ENCODE measurements around the gene SMARCA2.

SMARCA2 gene

DNA sequence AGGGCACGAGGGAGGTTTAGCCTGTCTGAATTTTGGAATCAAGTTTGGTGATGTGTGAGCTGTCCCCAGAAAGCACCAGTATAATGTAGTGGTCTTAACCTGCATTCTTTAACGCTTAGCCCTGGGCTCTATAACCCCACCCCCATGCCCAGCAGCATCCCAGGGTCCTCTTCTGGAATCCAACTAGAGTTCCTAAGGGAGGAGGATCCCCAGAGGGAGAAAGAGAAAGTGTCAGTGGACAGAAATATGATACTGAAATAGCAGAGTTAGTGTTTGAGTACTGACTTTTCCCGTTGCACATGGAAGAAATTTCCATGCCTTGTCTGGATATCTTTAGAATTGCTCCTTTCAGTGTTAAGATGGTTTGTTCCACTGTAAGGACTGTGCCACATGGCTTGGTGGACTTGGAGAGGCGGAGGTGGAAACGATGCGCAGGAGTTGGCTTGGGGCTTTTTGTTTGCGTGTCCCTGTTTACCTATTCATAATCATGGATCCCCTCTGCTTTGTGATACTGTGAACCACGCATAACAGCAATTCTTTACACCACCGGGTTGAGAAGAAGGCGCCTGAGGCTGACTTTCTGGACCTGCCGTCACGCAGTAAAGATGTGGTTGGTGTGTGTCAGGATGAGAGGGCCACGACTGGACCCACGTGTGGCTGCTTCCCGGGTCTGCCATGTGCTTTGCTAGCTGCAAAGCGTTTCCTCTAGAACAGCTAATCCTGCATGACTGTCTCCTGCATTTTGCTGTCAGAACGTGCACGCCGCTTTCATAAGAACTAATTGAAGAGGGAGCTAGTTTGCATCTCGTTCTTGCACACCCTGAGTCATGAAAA, 142.3 kb downstream of the SMARCA2 start:
- peak overlapping the region; percentile 59 for H3K4me3 ChIP-seq (ENCODE audit: low read depth, low read length)
- TF ChIP-seq, protein P1, sequence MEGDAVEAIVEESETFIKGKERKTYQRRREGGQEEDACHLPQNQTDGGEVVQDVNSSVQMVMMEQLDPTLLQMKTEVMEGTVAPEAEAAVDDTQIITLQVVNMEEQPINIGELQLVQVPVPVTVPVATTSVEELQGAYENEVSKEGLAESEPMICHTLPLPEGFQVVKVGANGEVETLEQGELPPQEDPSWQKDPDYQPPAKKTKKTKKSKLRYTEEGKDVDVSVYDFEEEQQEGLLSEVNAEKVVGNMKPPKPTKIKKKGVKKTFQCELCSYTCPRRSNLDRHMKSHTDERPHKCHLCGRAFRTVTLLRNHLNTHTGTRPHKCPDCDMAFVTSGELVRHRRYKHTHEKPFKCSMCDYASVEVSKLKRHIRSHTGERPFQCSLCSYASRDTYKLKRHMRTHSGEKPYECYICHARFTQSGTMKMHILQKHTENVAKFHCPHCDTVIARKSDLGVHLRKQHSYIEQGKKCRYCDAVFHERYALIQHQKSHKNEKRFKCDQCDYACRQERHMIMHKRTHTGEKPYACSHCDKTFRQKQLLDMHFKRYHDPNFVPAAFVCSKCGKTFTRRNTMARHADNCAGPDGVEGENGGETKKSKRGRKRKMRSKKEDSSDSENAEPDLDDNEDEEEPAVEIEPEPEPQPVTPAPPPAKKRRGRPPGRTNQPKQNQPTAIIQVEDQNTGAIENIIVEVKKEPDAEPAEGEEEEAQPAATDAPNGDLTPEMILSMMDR (IDR thresholded peaks at IDR 0.05; ENCODE audit: low read depth, low read length, missing control alignments), result no peak
- in situ Hi-C loops (cut with HindIII; ENCODE audit: low pct_ligation_motif_present, low sequenced_read_pairs), result no loop called here
- H3K27ac ChIP-seq, result peak overlapping the region; percentile 54
- H3K27me3 ChIP-seq (replicated peaks), result no peaks in the 10 kb centered on the region
- peak; percentile 66 for DNase-seq
- no peaks in the 10 kb centered on the region for H3K36me3 ChIP-seq (replicated peaks)

DNA sequence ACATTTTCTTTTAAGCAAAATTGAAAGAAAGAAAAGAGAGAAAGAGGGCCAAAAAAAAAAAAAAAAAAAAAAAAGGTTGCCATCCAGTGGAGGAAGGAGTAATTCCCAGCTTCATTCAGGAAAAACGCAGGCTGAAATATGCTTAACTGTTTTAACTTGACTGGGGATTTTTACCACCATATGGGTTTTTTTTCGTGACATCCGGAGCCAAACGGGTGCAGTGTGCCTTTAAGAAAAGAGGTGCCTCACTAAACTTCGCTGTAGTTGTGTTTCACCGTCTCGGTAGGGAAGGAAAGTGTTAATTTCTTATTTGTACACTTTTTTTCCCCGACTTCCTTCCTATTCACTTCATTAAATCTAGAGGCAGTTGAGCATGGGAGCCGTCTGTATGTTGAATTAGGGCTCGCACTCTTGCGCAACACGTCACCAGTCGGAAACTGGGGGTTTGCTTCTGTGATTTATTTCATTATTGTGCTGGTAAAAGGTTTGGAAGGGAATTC, 143.0 kb downstream of the SMARCA2 start:
- DNase-seq, result peak; percentile 52
- peak overlapping the region; percentile 59 for H3K4me3 ChIP-seq (ENCODE audit: low read depth, low read length)
- H3K27ac ChIP-seq, result peak overlapping the region; percentile 54
- no peaks in the 10 kb centered on the region for H3K27me3 ChIP-seq (replicated peaks)
- in situ Hi-C loops (cut with HindIII; ENCODE audit: low pct_ligation_motif_present, low sequenced_read_pairs), result no loop called here
- no peaks in the 10 kb centered on the region for H3K36me3 ChIP-seq (replicated peaks)
- TF ChIP-seq, protein P1 (IDR thresholded peaks at IDR 0.05; ENCODE audit: low read depth, low read length, missing control alignments), result peak; percentile 23

DNA sequence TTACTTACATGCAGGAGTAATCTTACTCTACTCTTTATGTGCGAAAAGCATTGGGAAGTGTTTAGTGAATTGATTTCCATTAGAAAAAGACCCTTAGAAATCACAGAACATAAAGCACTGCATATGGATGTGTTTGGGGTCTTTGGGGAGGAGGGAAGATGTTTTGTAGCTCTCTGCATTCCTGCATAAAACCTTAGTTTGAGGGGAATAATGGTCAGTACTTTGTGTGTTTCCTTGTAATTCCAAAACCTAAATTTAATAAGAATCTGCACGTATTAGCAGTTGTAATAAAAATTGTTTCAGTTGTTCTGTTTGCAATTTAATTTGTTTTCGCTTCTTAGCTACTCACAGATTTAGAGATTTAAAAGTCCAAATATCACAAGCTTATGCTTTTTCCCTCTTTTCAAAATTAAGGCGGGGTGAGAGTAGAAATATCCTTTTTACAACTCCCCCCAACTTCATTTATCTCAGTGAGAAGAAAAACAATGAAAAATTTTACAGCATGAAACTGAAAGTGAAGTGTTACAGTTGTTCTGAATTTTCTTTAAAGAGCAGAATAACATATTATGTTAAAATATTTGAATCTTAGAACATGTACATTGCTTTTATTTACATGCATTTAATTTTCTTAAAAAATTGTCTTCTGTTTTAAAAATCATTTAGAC, 143.8 kb downstream of the SMARCA2 start:
- in situ Hi-C loops (cut with HindIII; ENCODE audit: low pct_ligation_motif_present, low sequenced_read_pairs), result no loop called here
- Histone ChIP-seq H3K27ac (peak overlapping the region; percentile 54), H3K4me3 (ENCODE audit: low read depth, low read length) (peak overlapping the region; percentile 59)

DNA sequence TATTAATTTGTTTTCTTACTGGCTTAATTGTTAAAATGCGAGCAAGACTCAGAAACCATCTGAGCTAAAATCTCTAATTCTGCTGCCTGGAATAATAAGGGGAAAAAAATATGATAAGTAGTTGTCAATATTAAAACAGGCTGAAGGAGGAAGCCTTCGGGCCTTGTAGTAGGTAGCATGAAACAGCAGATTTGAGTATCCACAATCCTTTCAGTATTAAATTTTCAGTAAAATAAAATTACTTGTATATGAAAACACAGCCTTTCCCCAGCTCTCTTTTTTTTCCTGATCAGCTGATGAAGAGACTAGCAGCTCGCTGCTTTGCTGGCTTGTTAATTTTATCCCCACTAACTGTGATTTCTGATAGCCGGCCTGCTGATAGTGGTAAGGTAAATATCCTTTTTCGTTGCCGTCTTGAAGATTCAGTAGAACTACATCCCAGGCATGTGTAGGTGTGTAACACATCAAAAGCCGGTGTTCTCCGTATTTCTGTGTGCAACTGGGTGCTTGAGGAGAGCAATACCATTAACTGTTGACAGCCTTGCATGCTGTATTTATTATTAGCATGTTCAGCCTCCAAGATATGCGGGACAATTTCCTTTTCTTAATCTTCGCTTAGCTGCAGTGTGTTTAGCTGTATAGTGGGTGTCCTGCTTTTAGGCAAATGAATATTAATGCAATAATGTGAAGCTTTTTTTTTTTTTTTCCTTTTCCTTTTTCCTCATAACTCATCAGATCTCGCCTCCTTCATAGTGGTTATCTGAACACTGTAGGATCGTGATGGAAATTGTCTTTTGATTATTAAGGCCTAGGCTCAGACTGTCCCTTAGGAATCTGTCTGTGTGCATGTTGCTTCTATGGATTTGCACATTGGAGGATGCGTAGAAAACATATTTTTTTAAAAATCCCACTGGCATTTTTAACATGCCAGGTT, 144.6 kb downstream of the SMARCA2 start:
- Histone ChIP-seq H3K27me3 (replicated peaks) (no peaks in the 10 kb centered on the region), H3K4me3 (ENCODE audit: low read depth, low read length) (peak overlapping the region; percentile 26), H3K36me3 (replicated peaks) (no peaks in the 10 kb centered on the region), H3K27ac (peak overlapping the region; percentile 54)
- in situ Hi-C loops (cut with HindIII; ENCODE audit: low pct_ligation_motif_present, low sequenced_read_pairs), result no loop called here
- DNase-seq, result peak; percentile 14
- TF ChIP-seq, protein P1 (IDR thresholded peaks at IDR 0.05; ENCODE audit: low read depth, low read length, missing control alignments), result no peak

More for the DNA sequence above, 143.8 kb downstream of the SMARCA2 start:
- Histone ChIP-seq H3K36me3 (replicated peaks) (no peaks in the 10 kb centered on the region), H3K27me3 (replicated peaks) (no peaks in the 10 kb centered on the region)
- TF ChIP-seq, protein P1 (IDR thresholded peaks at IDR 0.05; ENCODE audit: low read depth, low read length, missing control alignments), result no peak
- no peak for DNase-seq

DNA sequence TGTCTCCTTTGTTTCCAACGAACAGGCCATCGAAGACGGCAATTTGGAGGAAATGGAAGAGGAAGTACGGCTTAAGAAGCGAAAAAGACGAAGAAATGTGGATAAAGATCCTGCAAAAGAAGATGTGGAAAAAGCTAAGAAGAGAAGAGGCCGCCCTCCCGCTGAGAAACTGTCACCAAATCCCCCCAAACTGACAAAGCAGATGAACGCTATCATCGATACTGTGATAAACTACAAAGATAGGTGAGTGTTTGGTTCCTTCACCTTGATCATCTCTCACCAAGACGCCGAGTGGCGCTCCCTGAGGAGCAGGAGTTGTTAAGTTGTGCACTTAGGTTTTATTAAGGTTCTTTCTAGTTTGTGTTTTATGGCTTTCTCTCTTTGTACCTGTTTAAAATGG, 146.5 kb downstream of the SMARCA2 start:
- no peak overlapping the region for H3K27ac ChIP-seq
- in situ Hi-C loops (cut with HindIII; ENCODE audit: low pct_ligation_motif_present, low sequenced_read_pairs), result no loop called here
- no peaks in the 10 kb centered on the region for H3K36me3 ChIP-seq (replicated peaks)
- H3K4me3 ChIP-seq (ENCODE audit: low read depth, low read length), result no peak overlapping the region
- TF ChIP-seq, protein P1 (IDR thresholded peaks at IDR 0.05; ENCODE audit: low read depth, low read length, missing control alignments), result no peak
- no peak for DNase-seq
- H3K27me3 ChIP-seq (replicated peaks), result no peaks in the 10 kb centered on the region

Measured in brain microvascular endothelial cell (primary cell).